Lower lobe of right lung (tissue), 2 donors: ENCODE measurements around the gene TMEM150B. TPM values are rescaled to one million over a fixed set of nuclear protein-coding genes. Genes with fewer than 3 reads are reported as not detected.

Source experiments
- ATAC-seq, 2 donors: fragments of 200-7000 bp; cut with Tn5 transposase; one replicate each; pipeline ENCODE4 v1.9.1; 2020 to 2022; ENCODE audit warnings: mild to moderate bottlenecking in 2 of 2, moderate library complexity in 2 of 2
- DNase-seq: peaks from one replicate; pipeline ENCODE4 v3.0.0-alpha.2; 2020
- H3K27ac ChIP-seq: fragments of 200-600 bp; one replicate; pipeline ENCODE4 v1.8.0; 2022
- H3K27me3 ChIP-seq: fragments of 200-600 bp; one replicate; pipeline ENCODE4 v1.8.0; 2022; ENCODE audit warnings: low read depth
- H3K36me3 ChIP-seq: fragments of 200-600 bp; one replicate; pipeline ENCODE4 v1.8.0; 2022; ENCODE audit warnings: mild to moderate bottlenecking
- H3K4me1 ChIP-seq: fragments of 200-600 bp; one replicate; pipeline ENCODE4 v1.8.0; 2022
- H3K4me3 ChIP-seq: fragments of 200-600 bp; one replicate; pipeline ENCODE4 v1.8.0; 2022; ENCODE audit warnings: mild to moderate bottlenecking
- H3K9me3 ChIP-seq: fragments of 200-600 bp; one replicate; pipeline ENCODE4 v1.8.0; 2022
- CTCF ChIP-seq: fragments of 200-600 bp; IDR thresholded peaks from one replicate; pipeline ENCODE4 v1.8.0; 2022; ENCODE audit warnings: antibody characterized with exemption, mild to moderate bottlenecking
- intact Hi-C: fragments of 100-400 bp; cut with DNase I; formaldehyde crosslinking; loops from one replicate; pipeline ENCODE4 v1.11.0; 2022
- total RNA-seq: library from RNA; stranded (reverse); fragmentation: NEBNext Ultra II Directional; extraction: Animal tissue kit (Norgen Biotek cat#: 25700); gene quantifications from one replicate; pipeline ENCODE4 v1.2.1, GENCODE V29; 2021
- donor health status: DM: no; HTN: yes; CAD: no; lungs with severe emphysema.

Gene TMEM150B
- total RNA-seq, 1 donor from 2014 or later, result 45.5 TPM

GRCh38 chr19:55309448-55309847 lies 15.7 kb downstream of the TMEM150B start:
- DNase-seq, result no peak
- H3K4me1 ChIP-seq, result no peaks in the 10 kb centered on the region
- no peaks in the 10 kb centered on the region for H3K9me3 ChIP-seq
- no peaks in the 10 kb centered on the region for H3K36me3 ChIP-seq
- ATAC-seq, result no peak
- H3K4me3 ChIP-seq, result no peak overlapping the region
- no peaks in the 10 kb centered on the region for H3K27me3 ChIP-seq
- no peak overlapping the region for H3K27ac ChIP-seq
- intact Hi-C loops, result no loop called here
- no peak for TF ChIP-seq CTCF

GRCh38 chr19:55308281-55308680 lies 16.9 kb downstream of the TMEM150B start:
- DNase-seq (no peak), ATAC-seq (no peak)
- Histone ChIP-seq H3K36me3 (no peaks in the 10 kb centered on the region), H3K4me1 (no peaks in the 10 kb centered on the region), H3K4me3 (no peak overlapping the region), H3K9me3 (no peaks in the 10 kb centered on the region), H3K27me3 (no peaks in the 10 kb centered on the region), H3K27ac (no peak overlapping the region)
- no peak for TF ChIP-seq CTCF
- intact Hi-C loops, result no loop called here

GRCh38 chr19:55306712-55307111 lies 18.4 kb downstream of the TMEM150B start:
- no peak for ATAC-seq
- H3K36me3 ChIP-seq, result no peaks in the 10 kb centered on the region
- peaks cover 4% of the 10 kb centered on the region for H3K4me1 ChIP-seq
- intact Hi-C loops, result no loop called here
- no peak for DNase-seq
- H3K4me3 ChIP-seq, result no peak overlapping the region
- H3K27ac ChIP-seq, result no peak overlapping the region
- H3K9me3 ChIP-seq, result no peaks in the 10 kb centered on the region
- H3K27me3 ChIP-seq, result no peaks in the 10 kb centered on the region
- TF ChIP-seq CTCF, result no peak

- Histone ChIP-seq H3K4me3 (no peak overlapping the region), H3K9me3 (no peaks in the 10 kb centered on the region), H3K36me3 (no peaks in the 10 kb centered on the region), H3K27ac (no peak overlapping the region), H3K4me1 (peaks cover 8% of the 10 kb centered on the region), H3K27me3 (no peaks in the 10 kb centered on the region)
- TF ChIP-seq CTCF, result no peak
- DNase-seq, result no peak
- ATAC-seq, result no peak
- intact Hi-C loops, result no loop called here
Measured at GRCh38 chr19:55305983-55306562, 19.1 kb downstream of the TMEM150B start.

GRCh38 chr19:55305491-55305890 lies 19.6 kb downstream of the TMEM150B start:
- Histone ChIP-seq H3K36me3 (no peaks in the 10 kb centered on the region), H3K27ac (no peak overlapping the region), H3K4me3 (no peak overlapping the region), H3K9me3 (no peaks in the 10 kb centered on the region), H3K4me1 (peaks cover 8% of the 10 kb centered on the region), H3K27me3 (no peaks in the 10 kb centered on the region)
- ATAC-seq, result peak; percentile 28 to 50
- DNase-seq, result no peak
- no peak for TF ChIP-seq CTCF
- intact Hi-C loops, result no loop called here
